Measurements from ENCODE around the gene WIPF3.

The WIPF3 gene

DNA sequence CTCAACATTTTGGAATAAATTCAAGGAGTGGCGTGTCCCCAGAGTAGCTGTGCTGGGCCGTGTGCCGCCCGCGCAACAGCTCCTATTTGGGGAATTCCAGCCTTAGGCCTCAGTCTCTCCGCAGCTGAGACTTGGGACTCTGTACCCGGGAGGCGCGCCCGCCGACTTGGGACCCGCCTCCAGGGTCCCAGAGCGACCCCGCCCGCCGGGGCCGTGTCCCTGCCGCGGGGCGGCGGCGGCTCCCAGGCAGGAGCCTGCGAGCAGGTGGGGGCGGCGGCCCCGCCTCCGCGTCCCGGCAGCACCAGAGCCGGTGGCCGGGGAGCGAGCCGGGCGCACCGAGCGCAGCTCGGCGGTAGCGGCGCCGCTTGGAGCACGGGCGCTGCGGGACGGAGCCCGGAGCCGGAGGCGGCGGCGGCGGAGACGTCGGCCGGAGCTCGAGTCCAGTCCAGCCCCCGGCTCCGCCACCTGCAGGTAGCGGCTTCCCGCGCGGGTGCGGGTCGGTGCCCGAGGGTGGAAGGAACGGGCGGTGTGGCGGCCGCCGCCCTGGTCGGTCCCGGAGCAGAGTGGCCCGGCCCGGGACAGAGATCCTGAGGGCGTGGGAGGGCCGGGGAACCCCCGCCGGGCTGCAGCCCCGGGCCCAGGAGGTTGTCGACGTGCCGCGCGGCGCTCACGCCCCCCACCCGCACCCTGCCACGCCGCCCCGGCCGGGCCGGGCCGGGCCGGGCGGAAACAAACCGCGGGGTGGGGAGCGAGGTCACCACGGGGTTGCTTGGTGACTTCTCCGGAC, at the start of gene WIPF3:
Gene WIPF3, plus strand, starts transcription at position 301 of the 787 bp plus-strand sequence. CDS start 28,217 bp downstream, outside the sequence.
- TF ChIP-seq CTCF (IDR thresholded peaks at IDR 0.05; ENCODE audit: low read depth, low read length, missing control alignments): no peak
- Histone ChIP-seq H3K4me3 (ENCODE audit: low read depth, low read length) (peak within 1 kb of the TSS; percentile 17), H3K27me3 (replicated peaks) (peaks cover 74% of the 10 kb centered on the region), H3K36me3 (replicated peaks) (no peaks in the 10 kb centered on the region), H3K27ac (no peak within 1 kb of the TSS)
- in situ Hi-C loops (cut with HindIII; ENCODE audit: low pct_ligation_motif_present, low sequenced_read_pairs): no loop called here
- DNase-seq: no peak

DNA sequence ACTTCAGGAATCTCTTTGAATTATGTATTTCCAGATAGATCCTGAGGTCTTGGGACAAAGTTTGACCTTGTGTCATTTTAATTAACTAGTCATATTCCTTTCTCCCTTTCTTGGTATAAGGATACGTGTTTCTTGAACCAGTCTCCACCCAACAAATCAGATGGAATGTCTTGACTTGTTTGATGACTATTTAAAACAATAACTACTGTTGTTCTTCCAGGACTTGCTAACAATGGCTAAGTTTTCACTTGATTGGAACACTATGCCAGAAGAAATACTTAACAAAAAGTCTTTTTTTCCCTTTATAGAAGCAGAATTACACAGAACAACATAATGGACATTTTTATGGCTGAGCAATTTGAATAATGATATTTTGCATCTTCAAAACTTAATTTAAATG, 43.0 kb upstream of the WIPF3 start:
- Histone ChIP-seq H3K27me3 (replicated peaks) (no peaks in the 10 kb centered on the region), H3K36me3 (replicated peaks) (no peaks in the 10 kb centered on the region), H3K4me3 (ENCODE audit: low read depth, low read length) (no peak overlapping the region), H3K27ac (no peak overlapping the region)
- no peak for DNase-seq
- in situ Hi-C loops (cut with HindIII; ENCODE audit: low pct_ligation_motif_present, low sequenced_read_pairs): no loop called here
- TF ChIP-seq CTCF (IDR thresholded peaks at IDR 0.05; ENCODE audit: low read depth, low read length, missing control alignments): no peak

DNA sequence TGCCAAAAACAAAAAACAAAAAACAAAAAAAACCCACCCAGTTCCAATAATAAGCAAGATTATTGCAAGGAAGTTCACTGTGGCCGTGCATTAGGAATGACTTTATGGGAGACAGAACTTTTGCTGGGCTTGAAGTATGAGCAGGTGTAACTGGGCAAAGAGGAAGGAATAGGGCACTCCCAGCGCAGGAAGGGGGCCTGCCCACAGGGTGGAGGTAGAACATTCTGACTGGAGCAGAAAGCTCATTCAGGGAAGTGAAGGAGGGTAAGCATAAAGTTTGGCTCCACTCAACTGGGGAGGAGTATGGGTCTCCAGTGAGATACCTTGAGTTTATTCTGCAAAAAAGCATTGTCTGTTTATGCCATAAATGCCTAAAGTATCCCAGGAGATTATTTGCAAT, 42.1 kb upstream of the WIPF3 start:
- Histone ChIP-seq H3K36me3 (replicated peaks) (no peaks in the 10 kb centered on the region), H3K4me3 (ENCODE audit: low read depth, low read length) (no peak overlapping the region), H3K27ac (no peak overlapping the region), H3K27me3 (replicated peaks) (no peaks in the 10 kb centered on the region)
- peak; percentile 23 for TF ChIP-seq CTCF (IDR thresholded peaks at IDR 0.05; ENCODE audit: low read depth, low read length, missing control alignments)
- in situ Hi-C loops (cut with HindIII; ENCODE audit: low pct_ligation_motif_present, low sequenced_read_pairs): no loop called here
- DNase-seq: no peak

GRCh38 chr7:29765490-29765889, 40.8 kb upstream of the WIPF3 start:
- TF ChIP-seq CTCF (IDR thresholded peaks at IDR 0.05; ENCODE audit: low read depth, low read length, missing control alignments): no peak
- Histone ChIP-seq H3K27me3 (replicated peaks) (no peaks in the 10 kb centered on the region), H3K36me3 (replicated peaks) (no peaks in the 10 kb centered on the region), H3K27ac (no peak overlapping the region), H3K4me3 (ENCODE audit: low read depth, low read length) (no peak overlapping the region)
- in situ Hi-C loops (cut with HindIII; ENCODE audit: low pct_ligation_motif_present, low sequenced_read_pairs): no loop called here
- no peak for DNase-seq

GRCh38 chr7:29770371-29770770, 35.9 kb upstream of the WIPF3 start:
- H3K27me3 ChIP-seq (replicated peaks): no peaks in the 10 kb centered on the region
- in situ Hi-C loops (cut with HindIII; ENCODE audit: low pct_ligation_motif_present, low sequenced_read_pairs): no loop called here
- TF ChIP-seq CTCF (IDR thresholded peaks at IDR 0.05; ENCODE audit: low read depth, low read length, missing control alignments): no peak
- DNase-seq: no peak
- H3K27ac ChIP-seq: no peak overlapping the region
- H3K36me3 ChIP-seq (replicated peaks): no peaks in the 10 kb centered on the region
- H3K4me3 ChIP-seq (ENCODE audit: low read depth, low read length): no peak overlapping the region
